Measurements from ENCODE around the gene PACRGL. TPM values are rescaled to one million over a fixed set of nuclear protein-coding genes. Genes with fewer than 3 reads are reported as not detected.
A peak's percentile ranks its signal among the peaks of the same experiment; 100 is the strongest.

Gene PACRGL
- total RNA-seq, 1 donor from 2014 or later: 15.2 TPM

DNA sequence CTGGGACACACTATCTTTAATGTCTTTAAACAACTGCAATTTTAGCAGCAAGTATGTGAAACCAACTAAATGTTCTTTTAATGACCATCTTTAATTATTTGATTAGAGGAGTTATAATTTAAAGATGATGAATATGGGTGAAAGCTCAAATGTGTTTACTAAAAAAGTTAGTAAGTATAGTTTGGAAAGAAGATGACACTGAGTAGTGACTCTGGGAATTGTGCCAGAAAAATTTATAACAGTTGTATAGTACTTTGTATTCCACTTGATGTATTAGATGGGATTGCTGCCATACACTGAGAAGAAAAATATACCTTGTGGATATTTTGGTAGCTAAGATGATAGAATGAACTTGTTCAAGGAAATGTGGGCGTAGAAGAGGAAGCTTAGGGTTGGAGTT, 19.5 kb upstream of the PACRGL start:
- intact Hi-C loops (cut with DNase I): loop anchor here (10.0 kb wide), 1 partner anchor 256 kb away; no protein-coding TSS in a partner anchor
- DNase-seq (no peak), ATAC-seq (no peak)
- TF ChIP-seq, protein P1, sequence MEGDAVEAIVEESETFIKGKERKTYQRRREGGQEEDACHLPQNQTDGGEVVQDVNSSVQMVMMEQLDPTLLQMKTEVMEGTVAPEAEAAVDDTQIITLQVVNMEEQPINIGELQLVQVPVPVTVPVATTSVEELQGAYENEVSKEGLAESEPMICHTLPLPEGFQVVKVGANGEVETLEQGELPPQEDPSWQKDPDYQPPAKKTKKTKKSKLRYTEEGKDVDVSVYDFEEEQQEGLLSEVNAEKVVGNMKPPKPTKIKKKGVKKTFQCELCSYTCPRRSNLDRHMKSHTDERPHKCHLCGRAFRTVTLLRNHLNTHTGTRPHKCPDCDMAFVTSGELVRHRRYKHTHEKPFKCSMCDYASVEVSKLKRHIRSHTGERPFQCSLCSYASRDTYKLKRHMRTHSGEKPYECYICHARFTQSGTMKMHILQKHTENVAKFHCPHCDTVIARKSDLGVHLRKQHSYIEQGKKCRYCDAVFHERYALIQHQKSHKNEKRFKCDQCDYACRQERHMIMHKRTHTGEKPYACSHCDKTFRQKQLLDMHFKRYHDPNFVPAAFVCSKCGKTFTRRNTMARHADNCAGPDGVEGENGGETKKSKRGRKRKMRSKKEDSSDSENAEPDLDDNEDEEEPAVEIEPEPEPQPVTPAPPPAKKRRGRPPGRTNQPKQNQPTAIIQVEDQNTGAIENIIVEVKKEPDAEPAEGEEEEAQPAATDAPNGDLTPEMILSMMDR (IDR thresholded peaks at IDR 0.05): no peak
- no peak overlapping the region for H3K27ac ChIP-seq
- H3K27me3 ChIP-seq (ENCODE audit: low read depth): no peaks in the 10 kb centered on the region
- H3K4me1 ChIP-seq: no peaks in the 10 kb centered on the region
- no peak overlapping the region for H3K4me3 ChIP-seq
- H3K36me3 ChIP-seq: no peaks in the 10 kb centered on the region
- H3K9me3 ChIP-seq: no peaks in the 10 kb centered on the region

DNA sequence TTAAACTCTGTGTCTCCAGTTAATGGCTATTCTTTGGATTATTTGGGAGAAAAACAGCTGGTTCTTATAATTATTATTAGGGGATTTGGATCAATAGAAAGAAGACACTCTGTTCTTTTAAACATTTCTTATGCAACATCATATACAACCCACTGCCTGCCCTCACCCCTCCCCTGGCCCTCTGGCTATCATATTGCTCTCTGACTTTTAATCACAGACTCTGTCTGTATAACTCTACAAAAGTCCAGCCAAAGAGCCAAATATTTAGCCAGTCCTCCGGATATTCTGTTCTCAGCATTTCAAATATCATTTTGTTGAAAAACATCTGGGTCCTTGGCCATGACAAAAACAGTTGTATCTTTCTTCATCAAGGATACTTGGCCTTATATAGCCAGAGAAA, 19.0 kb upstream of the PACRGL start:
- ATAC-seq: peak; percentile 39 to 47
- no peaks in the 10 kb centered on the region for H3K27me3 ChIP-seq (ENCODE audit: low read depth)
- H3K4me1 ChIP-seq: no peaks in the 10 kb centered on the region
- H3K27ac ChIP-seq: no peak overlapping the region
- TF ChIP-seq, protein P1 (IDR thresholded peaks at IDR 0.05): no peak
- H3K4me3 ChIP-seq: no peak overlapping the region
- H3K9me3 ChIP-seq: no peaks in the 10 kb centered on the region
- intact Hi-C loops (cut with DNase I): loop anchor here (10.0 kb wide), 1 partner anchor 256 kb away; no protein-coding TSS in a partner anchor
- no peaks in the 10 kb centered on the region for H3K36me3 ChIP-seq
- DNase-seq: no peak

DNA sequence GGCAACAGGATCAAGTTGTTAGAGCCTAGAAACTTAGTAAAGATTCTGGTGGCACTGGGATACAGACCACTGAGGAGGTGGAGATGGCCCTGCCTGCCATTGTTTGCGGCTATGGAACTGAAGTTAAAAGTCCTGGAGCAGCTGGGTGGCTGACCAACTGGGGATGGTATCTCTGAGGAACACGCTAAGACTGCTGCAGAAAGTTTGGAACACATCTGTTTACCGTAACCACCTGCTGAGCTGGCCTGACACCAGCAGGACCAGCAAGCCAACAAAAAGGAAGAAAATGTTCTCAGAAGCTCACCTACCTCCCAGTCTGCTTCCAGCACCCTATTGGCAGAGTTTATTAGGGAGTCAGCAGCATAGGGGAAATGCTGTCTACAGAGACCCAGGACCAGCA, 17.4 kb upstream of the PACRGL start:
- no peak overlapping the region for H3K4me3 ChIP-seq
- no peaks in the 10 kb centered on the region for H3K4me1 ChIP-seq
- intact Hi-C loops (cut with DNase I): loop anchor here (10.0 kb wide), 1 partner anchor 258 kb away; no protein-coding TSS in a partner anchor
- H3K9me3 ChIP-seq: no peaks in the 10 kb centered on the region
- H3K27ac ChIP-seq: no peak overlapping the region
- TF ChIP-seq, protein P1 (IDR thresholded peaks at IDR 0.05): no peak
- no peaks in the 10 kb centered on the region for H3K27me3 ChIP-seq (ENCODE audit: low read depth)
- DNase-seq (no peak), ATAC-seq (no peak)
- H3K36me3 ChIP-seq: no peaks in the 10 kb centered on the region

DNA sequence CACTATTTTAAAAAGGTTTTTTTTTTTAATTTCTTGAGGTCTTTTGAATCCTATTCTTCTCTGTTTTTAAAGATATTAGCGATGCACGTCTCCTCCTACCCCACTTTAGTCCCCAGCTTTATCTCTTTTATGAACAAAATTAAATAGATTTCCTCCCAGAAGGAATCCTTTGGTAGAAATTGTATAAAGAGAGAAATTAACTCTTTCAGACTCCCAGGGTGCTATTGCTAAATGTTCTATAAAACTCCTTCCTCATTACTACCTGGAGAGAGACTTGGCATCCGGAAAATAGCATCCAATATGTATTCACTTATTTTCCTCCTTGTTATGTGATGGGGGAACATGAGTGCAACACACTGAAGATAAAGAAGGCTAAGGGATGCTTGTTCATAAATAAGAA, 16.5 kb upstream of the PACRGL start:
- no peaks in the 10 kb centered on the region for H3K36me3 ChIP-seq
- no peak for ATAC-seq
- H3K27ac ChIP-seq: no peak overlapping the region
- no peak overlapping the region for H3K4me3 ChIP-seq
- TF ChIP-seq, protein P1 (IDR thresholded peaks at IDR 0.05): no peak
- no peaks in the 10 kb centered on the region for H3K9me3 ChIP-seq
- intact Hi-C loops (cut with DNase I): loop anchor here (10.0 kb wide), 1 partner anchor 259 kb away; no protein-coding TSS in a partner anchor
- no peak for DNase-seq
- H3K4me1 ChIP-seq: no peaks in the 10 kb centered on the region
- H3K27me3 ChIP-seq (ENCODE audit: low read depth): no peaks in the 10 kb centered on the region

DNA sequence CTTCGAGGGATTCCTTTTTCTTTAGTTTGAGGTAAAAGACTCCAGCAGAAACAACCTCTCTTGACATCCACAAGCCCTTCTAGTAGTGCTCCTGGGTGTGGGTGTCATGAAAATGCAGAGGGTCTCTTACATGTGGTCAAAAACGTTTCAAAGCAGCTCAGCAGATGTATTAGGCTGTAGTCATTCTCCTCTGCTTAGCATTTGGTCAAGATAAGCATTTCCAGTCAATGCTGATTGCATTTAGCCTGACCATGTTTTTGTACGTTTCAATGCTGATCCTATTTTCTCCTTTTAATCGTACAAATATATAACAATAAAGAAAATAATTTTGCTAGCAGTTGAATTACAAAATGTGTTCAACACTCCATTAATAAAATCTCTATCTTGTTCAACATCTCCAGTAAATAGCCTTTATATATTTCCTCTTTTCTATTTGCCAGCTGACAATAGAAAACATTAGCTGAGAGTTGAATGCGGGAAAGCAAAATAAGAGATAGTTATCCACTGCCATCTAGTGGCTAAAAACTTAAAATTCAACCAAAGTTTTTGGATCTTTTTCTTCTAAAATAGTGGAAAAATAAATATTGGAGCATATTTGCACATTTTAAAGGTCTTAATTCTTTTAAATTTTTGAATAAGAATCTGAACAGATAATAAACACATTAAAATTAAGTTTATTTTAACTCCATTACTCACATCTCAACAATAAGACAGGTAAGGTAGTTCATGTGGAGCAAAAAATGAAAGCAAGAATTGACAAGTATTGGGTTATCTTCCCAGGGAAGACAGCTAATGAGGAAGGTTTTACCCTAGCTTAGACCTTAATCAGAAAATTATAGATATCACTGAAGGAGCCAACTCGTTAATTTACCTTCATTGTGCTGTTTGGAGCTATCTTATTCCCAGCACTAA, 15.2 kb upstream of the PACRGL start:
- Histone ChIP-seq H3K4me1 (no peaks in the 10 kb centered on the region), H3K9me3 (no peaks in the 10 kb centered on the region), H3K27me3 (ENCODE audit: low read depth) (no peaks in the 10 kb centered on the region), H3K36me3 (no peaks in the 10 kb centered on the region), H3K27ac (no peak overlapping the region), H3K4me3 (no peak overlapping the region)
- intact Hi-C loops (cut with DNase I): loop anchor here (10.0 kb wide), 1 partner anchor 260 kb away; no protein-coding TSS in a partner anchor
- DNase-seq (no peak), ATAC-seq (peak in 1 of 2 donors; percentile 35)
- TF ChIP-seq, protein P1 (IDR thresholded peaks at IDR 0.05): peak; percentile 56

Data from lower lobe of right lung (tissue), 2 donors.